Lower leg skin (tissue), 4 donors: Measurements from ENCODE around the gene TUT1. TPM values are rescaled to one million over a fixed set of nuclear protein-coding genes. Genes with fewer than 3 reads are reported as not detected.

Experiments
- DNase-seq, 2 donors: peaks; one replicate each; pipeline ENCODE4 v3.0.0-alpha.2; 2019; ENCODE audit warnings: low spot score in 2 of 2
- H3K4me3 ChIP-seq: fragments of 200-600 bp; sonication (generic); 2 replicates; pipeline ENCODE4 v1.5.1; 2017; ENCODE audit warnings: mild to moderate bottlenecking, low read depth; ENCODE audit not compliant: poor library complexity, severe bottlenecking
- POLR2A ChIP-seq, 2 donors: fragments of 450-650 bp; IDR thresholded peaks; one replicate each; pipeline ENCODE4 v1.6.1; 2016 to 2017; ENCODE audit warnings: antibody characterized with exemption in 2 of 2, mild to moderate bottlenecking in 1 of 2, moderate library complexity in 1 of 2
- WGBS, 2 donors: methylation state at CpG; one replicate each; pipeline ENCODE4 v1.1.5; 2018; 5-methylcytosine and 5-hydroxymethylcytosine counted together
- intact Hi-C: fragments of 100-400 bp; cut with DNase I; formaldehyde crosslinking; loops from one replicate; pipeline ENCODE4 v1.15.0; 2023; ENCODE audit warnings: low total_unique reads
- total RNA-seq, 4 donors: library from RNA; depleted of rRNA; stranded (reverse); fragments of >200 nt; gene quantifications; one replicate each; pipeline ENCODE4 v1.1.0, GENCODE V29; 2016
- TF ChIP-seq, protein P1 (sequence below), 3 donors: fragments of 450-650 bp; IDR thresholded peaks; one replicate each; pipeline ENCODE4 v1.5.1; 2016; ENCODE audit warnings: antibody characterized with exemption in 3 of 3, mild to moderate bottlenecking in 3 of 3, moderate library complexity in 2 of 3

Gene TUT1
- total RNA-seq, 4 donors from 2014 or later = 11.0 to 29.8 (median 15.8) TPM

DNA sequence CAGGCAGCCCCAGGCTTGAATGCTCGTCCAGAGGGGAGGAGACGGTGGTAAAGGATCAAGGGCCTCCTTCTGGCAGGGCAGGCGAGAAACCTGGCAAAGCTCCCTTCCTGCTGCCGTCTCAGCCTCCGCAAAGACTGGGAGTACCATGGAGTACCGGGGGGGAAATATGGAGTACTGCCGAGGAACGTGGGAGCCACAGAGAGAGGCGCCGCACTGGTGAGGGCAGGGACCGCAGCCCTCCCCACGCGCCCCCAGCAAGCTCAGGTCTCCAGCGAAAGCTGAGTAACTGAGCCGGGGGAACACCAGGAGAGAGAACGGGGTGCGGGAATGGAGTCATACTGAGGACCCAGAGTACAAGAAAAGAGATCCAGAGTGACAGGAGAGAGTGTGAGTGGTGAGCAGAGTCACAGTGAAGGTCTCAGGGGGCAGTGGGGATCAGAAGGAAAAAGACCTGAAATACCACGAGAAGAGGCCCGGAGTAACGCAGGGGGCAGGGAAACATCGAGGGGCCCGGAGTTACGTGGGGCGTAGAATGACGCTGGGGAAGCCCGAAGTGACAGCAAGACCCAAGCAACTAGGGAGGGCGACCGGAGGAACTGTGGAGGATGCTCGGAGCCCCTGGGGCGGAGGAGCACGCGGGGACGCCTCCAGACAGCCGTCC is 20.5 kb upstream of the TUT1 start:
- WGBS, 2 donors = 0 to 1% methylated on average over 34 of the region's 34 CpGs
- peak in 1 of 2 donors; percentile 90 for DNase-seq
- intact Hi-C loops = no loop called here

DNA sequence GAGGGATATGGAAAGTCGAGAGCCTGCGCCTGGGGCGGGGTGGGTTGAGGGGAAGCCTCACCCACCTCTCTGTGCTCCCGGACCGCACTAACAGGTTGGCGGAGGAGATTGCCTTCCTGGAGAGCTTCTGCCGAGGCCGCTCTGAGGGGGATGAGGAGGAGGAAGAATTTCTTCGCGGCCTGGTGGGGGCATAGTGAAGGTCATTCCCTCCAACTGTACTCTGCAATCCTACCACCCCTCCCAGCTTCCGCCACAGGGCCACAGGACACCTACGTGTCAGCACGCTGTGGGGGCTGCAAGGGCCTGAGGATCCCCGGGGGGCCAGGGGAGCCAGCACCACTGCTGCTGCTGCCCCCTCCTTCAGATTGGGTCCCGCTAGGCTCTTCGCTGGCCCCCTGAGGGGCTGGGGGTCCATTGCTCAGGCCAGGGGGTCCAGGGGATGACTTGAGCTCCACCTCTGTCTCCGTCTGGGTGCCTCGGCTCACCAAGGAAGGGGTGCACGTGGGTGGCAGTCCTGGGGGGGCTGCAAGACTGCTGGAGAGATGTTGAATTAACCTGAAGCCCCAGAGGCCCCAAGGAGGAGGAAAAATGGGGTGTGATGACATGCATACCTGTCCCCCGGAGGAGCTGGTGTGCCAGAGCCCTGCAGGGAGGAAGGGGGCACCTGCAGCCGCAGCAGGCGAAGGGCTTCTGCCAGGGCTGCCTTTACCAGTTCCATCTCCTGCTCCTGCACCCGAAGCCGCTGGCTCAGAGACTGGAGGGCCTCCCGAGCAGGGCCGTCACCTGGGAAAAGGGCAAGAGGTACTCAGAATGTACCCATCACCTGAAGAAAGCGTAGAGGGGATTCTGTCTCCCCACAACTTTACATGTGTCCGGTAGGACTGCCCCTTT is 19.7 kb upstream of the TUT1 start:
- WGBS, 2 donors = 69 to 73% methylated on average over 22 to 26 of the region's 28 CpGs
- H3K4me3 ChIP-seq = peak overlapping the region; percentile 57
- no peak for TF ChIP-seq POLR2A (IDR thresholded peaks at IDR 0.05)
- TF ChIP-seq, protein P1, sequence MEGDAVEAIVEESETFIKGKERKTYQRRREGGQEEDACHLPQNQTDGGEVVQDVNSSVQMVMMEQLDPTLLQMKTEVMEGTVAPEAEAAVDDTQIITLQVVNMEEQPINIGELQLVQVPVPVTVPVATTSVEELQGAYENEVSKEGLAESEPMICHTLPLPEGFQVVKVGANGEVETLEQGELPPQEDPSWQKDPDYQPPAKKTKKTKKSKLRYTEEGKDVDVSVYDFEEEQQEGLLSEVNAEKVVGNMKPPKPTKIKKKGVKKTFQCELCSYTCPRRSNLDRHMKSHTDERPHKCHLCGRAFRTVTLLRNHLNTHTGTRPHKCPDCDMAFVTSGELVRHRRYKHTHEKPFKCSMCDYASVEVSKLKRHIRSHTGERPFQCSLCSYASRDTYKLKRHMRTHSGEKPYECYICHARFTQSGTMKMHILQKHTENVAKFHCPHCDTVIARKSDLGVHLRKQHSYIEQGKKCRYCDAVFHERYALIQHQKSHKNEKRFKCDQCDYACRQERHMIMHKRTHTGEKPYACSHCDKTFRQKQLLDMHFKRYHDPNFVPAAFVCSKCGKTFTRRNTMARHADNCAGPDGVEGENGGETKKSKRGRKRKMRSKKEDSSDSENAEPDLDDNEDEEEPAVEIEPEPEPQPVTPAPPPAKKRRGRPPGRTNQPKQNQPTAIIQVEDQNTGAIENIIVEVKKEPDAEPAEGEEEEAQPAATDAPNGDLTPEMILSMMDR (IDR thresholded peaks at IDR 0.05) = no peak
- intact Hi-C loops = no loop called here
- DNase-seq = no peak

More for the DNA sequence above, 20.5 kb upstream of the TUT1 start:
- TF ChIP-seq, protein P1 (IDR thresholded peaks at IDR 0.05) = no peak
- TF ChIP-seq POLR2A (IDR thresholded peaks at IDR 0.05) = no peak
- peak overlapping the region; percentile 57 for H3K4me3 ChIP-seq

DNA sequence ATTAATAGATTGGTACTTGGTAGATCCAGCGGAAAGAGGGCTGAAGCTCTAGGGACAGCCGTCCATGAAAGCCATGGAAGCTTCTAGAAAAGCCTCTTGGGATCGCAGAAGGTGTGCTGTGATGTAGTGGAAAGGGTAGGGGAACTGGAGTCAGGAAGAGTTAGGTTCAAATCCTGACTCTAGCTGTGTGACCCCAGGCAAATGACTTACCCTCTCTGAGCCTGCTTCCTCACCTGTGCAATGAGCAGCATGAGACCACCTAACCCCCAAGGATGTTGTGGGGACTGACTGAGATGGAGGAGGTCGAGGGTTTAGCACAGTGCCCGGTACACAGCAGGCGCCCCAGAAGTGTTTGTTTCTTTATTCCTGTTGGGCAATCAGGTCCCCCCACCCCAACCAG is 19.1 kb upstream of the TUT1 start:
- WGBS, 2 donors = 93 to 95% methylated on average over 6 of the region's 6 CpGs
- intact Hi-C loops = no loop called here
- DNase-seq = no peak
- H3K4me3 ChIP-seq = no peak overlapping the region
- no peak for TF ChIP-seq POLR2A (IDR thresholded peaks at IDR 0.05)
- TF ChIP-seq, protein P1 (IDR thresholded peaks at IDR 0.05) = no peak

DNA sequence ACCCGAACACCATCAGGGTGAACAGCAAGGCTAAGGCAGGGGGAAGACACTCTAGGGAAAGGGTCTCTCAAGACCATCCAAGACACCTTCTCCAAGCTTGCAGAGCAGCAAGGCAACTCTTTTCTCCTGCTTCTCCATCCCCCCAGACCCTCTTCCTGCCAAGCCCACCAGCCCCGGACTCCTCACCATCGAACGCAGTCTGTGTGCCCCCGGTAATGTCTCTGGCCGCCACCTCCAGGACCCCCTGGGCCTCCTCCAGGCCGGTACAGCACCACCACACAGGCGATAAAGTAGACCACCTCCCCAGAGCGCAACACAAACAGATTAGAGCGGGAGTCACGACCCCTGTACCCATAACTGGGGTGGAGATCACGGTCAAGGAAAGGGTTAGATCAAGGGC is 17.5 kb upstream of the TUT1 start:
- H3K4me3 ChIP-seq = no peak overlapping the region
- WGBS, 2 donors = 94 to 95% methylated on average over 12 of the region's 12 CpGs
- intact Hi-C loops = no loop called here
- DNase-seq = no peak
- TF ChIP-seq, protein P1 (IDR thresholded peaks at IDR 0.05) = no peak
- no peak for TF ChIP-seq POLR2A (IDR thresholded peaks at IDR 0.05)

DNA sequence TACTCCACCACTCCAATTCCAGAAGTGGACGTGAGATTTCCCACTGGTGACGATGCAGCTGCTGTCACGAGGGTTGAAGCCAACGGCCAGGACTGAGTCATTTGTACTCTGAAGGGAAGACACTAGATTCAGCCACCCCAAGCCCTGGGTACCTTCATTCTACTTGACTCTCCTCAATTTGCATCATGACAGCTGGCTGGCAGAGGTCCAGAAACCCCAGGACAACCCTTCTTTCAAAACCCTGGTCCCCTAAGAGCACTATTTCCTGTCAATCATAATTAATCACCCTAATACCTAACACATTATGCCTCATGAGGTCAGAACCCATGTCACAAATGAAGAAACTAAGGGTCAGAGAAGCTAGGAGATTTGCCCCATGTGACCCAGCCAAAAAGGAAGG is 16.4 kb upstream of the TUT1 start:
- DNase-seq = no peak
- no peak overlapping the region for H3K4me3 ChIP-seq
- TF ChIP-seq POLR2A (IDR thresholded peaks at IDR 0.05) = no peak
- TF ChIP-seq, protein P1 (IDR thresholded peaks at IDR 0.05) = no peak
- intact Hi-C loops = no loop called here
- 78 to 84% methylated on average over 4 of the region's 4 CpGs for WGBS, 2 donors
